ENCODE results near the gene ABCB8.

ABCB8 gene

DNA sequence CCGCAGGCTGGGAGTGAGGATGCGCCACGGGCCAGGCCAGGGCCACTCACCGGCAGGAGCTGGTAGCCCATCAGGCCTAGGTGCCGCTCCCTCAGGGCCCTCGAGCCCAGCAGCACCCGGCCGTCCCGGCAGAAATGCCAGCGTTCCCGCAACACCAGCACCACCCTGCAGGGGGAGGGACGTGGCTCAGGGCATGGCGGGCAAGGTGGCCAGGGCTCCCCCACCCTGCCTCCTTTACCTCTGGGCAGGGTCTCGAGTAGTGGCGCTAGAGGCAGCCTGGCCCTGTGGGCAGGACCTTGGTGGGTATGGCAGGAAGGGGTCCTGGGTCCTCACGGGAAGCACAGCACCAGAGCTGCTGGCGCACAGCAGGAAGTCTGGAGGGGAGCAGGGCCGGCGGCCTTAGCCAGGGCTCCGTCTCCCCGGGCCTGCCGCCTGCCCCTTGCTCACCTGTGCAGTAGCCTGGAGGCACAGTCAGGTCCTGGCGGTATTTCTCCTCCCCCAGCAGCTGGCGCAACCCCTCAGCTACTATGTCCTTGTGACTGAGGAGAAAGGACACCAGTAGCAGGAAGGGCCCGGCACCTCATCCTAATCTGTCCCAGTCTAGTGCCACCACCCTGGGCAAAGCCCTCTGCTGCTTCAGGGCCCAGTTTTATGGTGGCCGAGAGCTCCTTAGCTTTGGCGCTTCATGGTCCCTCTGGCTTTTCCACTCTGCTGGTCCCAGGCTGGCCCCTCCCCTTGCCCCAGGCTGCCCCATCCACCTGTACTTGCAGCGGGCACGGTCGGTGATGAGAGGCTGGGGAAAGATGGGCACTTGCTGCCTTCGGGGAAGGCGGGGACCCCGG, 48.8 kb downstream of the ABCB8 start:
- DNase-seq = no peak

DNA sequence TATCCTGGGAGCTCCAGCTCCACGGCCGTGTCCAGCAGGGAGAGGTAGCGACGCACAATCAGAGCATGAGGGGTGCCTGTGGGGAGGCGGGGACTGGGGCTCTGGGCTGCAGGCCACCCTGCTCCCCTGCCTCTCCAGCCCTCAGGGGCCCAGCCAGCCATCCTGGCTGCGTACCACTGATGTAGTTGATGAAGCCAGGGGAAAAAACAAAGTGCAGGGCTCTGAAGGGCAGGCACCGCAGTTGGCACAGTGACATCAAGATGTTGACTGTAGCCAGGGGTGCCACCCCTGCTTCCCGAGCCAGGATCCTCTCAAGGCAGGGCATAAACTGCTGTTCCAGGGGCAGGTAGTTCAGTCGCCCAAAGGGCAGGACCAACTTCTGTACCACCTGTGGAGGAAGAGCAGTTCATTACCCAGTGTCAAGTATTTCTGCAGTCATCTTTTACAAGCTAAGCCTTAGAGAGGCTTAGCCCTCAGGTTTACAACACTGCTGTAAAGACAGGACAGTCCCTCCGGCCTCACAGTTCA, 49.5 kb downstream of the ABCB8 start:
- no peak for DNase-seq

DNA sequence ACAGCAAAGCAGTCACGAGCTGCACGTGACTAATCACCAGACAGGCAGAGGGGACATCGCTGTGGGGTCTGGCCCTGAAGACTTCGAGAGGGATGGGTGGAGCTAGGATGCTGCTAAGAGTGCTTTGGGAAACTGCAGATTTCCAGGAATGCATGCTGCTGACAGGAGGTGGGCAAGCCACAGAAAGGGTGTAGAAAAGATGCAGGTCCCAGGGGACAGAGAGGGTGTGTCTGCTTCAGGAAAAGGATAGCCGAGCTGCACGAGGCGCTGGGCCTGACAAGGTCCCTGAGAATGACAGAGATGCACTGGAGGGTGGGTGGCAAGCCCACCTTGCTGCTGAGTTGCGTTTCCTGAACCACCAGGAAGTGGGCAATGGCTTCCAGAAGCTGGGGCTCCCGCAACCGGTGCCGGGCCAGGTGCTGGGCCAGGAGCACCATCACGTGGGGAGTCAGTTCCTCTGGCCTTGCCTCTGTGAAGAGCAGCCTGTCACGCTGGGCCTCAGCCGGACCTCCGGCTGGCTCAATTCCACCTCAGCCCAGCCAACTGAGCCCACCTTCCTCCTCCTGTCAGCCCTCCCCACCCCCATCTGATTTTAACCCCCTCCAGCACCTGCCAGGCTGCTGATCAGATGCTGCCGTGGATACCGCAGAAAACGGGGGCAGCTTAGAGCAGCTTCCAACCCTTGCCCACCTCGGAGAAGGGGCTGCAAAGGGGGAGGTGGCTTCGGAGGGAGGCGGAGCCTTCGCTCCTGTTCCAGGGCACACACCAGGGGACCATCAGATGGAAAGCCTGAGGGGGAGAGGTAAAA, 50.2 kb downstream of the ABCB8 start:
- DNase-seq = no peak

DNA sequence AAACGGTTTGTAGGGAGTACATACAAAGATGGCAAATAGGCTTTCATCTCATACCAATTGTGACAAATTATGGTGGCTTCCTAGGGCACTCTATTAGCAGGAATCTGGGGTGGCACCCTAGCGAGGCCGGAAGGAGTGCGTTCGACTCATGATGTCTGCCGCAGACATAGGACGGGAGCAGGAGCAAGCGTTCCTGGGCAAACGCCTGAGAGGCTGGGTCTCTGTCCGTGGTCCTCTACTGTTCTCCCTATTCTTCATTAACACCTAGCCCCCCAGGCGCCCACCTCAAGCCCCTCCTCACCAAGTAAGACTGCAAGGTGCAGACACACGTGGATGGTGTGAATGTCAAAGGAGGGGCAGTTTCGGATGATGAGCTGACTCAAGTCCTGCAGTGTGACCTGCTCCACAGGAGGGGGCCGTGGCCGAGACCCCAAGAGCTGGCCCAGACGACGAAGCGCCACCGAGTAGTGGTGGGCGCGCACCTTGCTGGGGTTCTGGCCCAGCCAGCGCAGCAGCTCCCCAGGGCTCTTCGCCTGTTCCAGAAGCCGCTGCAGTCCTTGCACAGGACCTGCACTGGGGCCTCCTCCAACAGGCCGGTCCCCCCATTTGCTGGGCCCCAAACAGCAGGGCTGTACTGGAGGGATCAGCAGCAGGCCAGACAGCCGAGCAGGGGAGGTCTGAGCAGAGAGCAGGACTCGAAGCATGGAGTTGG, 51.1 kb downstream of the ABCB8 start:
- no peak for DNase-seq

DNA sequence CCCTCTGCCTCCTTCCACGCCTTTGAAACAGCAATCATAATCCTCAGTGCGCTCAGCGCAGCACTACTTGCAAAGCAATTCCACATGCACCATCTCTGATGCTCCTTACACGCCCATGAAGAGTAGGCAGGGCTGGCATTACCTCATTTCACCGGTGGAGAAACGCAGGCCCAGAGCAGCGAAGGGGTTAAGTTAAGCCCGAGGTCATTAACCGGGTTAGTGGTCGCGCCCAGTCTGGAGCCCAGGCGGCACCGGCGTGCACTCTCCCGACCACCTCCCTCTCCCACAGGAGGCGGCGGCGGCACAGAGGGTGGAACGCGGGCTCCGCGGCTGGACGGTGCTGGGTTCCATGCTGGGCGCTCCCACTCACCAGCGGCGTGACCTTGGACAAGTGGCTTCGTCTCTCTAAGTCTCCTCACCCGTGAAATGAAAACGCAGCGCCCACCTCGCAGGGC, 51.8 kb downstream of the ABCB8 start:
- peak; percentile 14 for DNase-seq

DNA sequence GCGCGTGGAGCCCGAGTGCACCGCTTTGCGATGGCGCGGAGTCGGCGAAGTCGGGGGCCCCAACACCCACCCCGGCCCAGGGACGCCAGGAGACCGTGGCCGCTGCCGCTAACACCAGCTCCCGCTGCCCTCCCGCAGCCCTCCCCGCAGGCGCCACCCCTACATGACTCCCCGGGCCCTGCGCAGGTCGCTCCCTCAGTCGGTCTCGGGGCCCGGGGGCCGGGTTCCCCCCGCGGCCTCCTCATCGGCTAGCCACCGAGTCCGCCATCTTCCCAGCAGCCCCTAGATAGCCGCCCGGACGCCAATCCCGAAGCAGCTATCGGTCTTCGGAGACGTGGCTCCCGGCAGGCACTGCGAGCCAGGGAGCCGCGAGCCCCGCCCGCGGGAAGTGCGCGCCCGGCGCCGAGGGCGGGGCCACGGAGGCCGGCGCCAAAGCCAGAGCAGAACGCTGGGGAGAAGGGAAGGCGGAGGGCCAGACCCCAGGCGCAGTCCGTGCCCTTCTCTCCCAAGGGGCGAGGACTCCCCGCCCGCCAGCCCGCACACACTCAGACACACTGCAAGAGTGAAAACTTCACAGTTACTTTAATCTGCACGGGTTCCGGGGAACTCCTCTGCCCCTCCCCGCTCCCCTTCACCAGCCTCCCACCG, 52.4 kb downstream of the ABCB8 start, which contains the start of gene FASTK:
Gene FASTK (minus strand): TSS at position 288 of the 648 bp plus-strand sequence. CDS start 43 bp downstream, at position 245.
- peak; percentile 81 for DNase-seq

DNA sequence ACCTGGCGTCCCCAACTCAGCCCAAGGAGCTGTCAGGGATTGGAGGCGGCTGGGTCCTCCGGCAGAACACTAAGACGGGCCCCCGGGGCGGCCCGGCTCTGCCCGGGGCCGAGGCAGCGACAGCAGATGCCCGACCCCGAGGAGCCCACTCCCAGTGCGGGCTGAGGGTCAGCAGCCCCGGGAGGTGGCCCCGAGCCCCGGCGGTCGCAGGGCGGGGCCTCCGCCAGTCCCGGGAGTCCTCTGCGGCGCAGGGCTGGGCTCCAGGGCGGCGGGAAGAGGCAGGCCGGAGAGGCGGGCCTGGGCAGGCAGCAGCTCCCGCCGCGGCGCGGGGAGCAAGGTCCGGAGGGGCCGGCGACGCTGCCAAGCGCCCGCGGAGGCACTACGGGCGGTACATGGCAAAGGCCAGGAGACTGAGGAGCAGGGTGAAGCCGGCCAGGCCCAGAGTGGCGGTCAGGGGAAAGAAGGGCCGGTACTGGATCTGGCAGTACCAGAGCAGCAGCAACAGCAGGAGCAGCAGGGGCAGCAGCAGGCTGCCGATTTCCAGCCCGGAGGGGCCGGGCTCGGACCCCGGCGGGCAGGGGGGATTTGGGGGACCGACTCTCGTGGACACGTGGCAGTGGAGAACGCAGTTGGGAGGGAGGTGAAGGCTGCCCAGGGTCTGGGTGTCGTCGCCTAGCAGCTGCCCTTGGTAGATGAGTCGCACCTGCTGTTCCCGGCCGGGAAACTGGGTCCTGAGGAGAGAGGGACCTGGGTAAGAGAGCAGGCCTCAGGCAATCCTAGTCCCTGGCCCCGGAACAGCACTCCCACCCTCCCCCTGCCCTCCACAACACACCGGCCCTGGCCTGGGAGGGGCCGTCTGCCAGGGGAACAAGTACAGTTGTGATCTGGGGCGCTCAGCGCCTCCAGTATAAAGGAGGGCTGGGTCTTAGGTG, 53.2 kb downstream of the ABCB8 start:
- no peak for DNase-seq

DNA sequence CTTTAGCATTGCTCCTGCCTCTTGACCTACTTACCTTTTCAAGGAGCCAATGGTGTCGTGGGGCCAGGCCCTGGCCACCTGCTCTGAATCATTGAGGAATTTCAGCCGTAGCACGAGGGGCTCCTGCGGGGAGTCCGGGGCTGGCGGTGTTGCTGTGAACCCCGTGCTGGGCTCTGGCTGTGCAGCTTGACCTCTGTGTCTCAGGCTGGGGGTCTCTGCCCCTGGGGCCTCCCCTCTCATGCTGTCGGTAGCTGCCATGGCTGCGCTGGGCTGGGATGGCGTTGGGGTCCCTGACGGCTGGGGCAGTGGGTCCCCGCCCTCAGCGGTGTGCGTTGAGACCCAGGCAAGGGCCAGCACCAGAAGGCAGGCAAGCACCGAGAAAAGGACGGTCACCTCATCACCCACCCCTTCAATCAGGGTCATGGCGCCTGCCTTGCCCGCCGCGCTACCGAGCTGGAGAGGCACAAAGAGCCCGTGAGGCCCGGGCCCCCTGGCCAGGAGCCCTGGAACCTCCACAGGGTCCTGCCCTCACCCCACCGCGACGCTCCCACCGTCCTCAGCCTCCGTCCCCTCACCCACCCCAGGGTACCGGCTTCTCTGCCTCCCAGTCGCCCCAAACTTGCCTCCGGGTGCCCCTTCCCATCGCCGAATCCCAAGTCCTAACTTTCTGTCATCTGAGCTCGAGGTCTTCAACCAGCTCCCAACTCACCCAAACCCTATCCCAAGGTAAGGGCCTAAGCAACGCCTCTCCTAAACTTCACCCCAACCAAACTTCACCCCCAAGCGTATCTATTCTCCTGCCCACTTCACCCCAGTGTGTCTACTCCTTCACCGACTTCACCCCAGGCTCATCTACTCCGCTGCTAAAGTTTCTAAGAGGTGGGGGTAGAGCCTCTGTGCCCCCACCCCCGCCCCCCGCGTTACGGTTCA, 54.2 kb downstream of the ABCB8 start:
- DNase-seq = no peak

DNA sequence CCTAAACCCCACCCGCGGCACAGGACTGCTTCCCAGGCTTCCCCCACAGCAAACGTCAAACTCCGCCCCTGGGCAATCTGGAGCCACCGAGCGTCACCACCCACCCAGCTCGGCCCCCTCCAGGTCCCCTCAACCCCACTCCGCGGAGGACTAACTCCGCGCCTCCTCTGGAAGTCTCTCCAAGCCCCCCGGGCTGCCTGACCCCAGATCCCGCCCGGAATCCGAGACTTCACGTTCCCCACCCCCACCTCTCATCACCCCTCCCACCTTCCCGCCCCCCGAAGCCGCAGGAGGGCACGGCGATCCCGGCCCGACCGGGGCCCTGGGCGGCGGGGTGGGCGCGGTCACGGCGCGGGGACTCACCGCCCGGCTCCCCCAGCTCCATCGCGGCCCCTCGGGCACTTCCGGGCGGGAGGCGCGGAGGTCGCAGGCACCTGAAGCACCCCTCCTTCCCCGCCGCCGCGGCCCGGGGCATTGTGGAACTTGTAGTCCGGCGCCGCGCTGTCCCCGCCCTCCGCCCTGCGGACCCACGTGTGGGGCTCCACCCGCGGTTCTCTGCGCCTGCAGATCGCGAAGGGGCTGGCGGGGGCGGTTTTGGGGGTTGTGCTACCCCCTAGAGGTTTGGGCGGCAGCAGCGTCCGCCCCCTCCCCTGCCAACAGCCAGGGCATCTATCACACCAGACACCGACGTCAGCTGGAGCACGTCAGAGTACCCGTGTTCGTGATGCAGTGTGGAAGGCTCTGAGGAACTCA, 55.0 kb downstream of the ABCB8 start, which contains the start of gene TMUB1:
Gene TMUB1 (minus strand): TSS at position 423 of the 753 bp plus-strand sequence. CDS start 930 bp downstream, outside the sequence.
- DNase-seq = peak; percentile 52

DNA sequence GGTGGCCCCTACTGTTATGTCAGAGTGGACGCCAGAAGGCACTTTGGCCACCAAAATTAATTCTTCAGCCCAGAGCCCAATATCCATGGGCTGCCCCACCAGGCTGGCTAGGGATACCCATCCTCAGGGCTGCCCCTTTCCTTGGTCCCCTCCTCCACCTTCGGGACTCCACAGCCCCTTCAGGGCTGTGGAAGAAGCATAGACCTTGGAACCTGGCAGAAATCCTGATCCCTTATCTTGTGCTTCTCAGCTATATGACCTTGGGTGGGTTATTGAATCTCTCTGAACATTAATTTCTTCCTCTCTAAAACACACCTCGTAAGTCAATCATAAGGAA, 55.5 kb downstream of the ABCB8 start:
- DNase-seq = no peak

DNA sequence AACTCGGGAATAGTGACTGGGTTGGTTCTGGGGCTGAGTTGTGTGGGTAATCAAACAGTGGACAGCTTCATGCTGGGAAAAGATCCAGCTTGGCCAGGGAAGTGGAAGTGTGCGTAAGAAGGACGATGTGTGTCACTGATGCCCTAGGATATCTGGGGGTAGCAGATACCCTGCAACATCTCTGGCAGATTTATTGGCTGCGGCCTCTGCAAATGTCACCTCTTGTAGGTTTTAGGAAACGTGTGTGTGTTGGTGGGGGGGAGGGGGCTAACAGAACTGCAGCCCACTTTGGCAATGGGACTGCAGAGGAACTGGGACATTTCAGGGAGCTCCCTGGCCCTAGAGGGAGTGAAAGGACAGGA, 57.1 kb downstream of the ABCB8 start:
- no peak for DNase-seq

DNA sequence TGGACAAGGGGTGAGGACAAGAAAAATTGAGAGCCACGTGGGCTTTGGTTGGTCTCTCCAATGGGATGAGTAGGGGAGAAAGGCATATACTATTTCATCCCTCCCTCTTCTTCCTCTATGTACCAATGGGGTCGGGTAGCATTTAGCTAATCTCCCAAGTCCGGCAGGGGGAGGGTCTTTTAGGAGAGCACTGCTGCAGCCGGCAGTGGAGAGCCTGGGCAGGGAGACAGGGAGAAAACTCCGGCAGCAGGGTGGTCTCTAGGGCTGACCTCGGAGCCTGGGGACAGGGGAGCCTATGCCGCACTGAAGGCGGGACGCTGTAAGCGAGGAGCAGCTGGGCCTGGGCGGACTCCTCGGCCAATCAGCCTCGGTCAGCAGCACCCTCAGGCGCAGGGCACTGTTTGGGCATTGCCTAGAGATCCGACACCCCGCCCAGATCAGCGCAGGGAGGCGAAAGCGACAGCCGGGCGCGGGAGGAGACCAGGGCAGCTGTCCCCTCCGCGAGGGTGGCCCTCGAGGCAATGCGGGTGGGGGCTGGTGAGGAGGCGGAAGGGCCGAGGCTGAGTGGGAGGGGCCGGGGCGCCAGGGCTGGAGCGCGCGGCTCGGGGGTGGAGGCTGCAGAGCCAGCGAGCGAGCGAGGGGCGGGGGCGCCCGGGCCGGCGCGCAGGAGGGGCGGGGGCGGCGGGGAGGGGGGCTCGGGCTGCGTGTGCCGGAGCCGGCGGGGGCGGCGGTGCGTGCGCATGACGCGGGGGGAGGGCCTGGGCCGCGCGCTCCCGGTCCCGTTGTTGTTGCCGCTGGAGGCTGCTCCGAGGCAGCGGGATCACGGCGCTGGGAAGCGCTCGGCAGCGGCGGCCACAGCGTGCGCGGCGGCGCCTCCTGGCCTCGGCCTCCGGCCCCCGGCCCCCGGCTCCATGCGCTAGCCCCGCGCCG, 57.7 kb downstream of the ABCB8 start, which contains the start of gene AGAP3:
Gene AGAP3 (plus strand): TSS at position 785 of the 930 bp plus-strand sequence. CDS start 267 bp downstream, outside the sequence.
- DNase-seq = peak; percentile 52

DNA sequence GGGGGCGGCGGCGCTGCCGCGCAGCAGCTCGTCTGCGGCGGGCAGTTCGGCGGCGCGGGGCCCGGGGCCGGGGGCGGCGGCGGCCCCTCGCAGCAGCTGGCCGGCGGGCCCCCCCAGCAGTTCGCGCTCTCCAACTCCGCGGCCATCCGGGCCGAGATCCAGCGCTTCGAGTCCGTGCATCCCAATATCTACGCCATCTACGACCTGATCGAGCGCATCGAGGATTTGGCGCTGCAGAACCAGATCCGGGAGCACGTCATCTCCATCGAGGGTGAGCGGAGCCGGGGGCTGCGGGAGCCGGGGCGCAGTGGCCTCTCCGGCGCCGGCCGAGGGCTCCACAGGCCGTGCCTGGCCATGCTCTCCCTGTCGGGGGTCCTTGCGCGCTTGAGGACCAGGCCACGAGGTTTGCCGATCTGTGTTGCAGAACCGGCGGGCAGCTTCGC, 58.6 kb downstream of the ABCB8 start:
- DNase-seq = peak; percentile 11

DNA sequence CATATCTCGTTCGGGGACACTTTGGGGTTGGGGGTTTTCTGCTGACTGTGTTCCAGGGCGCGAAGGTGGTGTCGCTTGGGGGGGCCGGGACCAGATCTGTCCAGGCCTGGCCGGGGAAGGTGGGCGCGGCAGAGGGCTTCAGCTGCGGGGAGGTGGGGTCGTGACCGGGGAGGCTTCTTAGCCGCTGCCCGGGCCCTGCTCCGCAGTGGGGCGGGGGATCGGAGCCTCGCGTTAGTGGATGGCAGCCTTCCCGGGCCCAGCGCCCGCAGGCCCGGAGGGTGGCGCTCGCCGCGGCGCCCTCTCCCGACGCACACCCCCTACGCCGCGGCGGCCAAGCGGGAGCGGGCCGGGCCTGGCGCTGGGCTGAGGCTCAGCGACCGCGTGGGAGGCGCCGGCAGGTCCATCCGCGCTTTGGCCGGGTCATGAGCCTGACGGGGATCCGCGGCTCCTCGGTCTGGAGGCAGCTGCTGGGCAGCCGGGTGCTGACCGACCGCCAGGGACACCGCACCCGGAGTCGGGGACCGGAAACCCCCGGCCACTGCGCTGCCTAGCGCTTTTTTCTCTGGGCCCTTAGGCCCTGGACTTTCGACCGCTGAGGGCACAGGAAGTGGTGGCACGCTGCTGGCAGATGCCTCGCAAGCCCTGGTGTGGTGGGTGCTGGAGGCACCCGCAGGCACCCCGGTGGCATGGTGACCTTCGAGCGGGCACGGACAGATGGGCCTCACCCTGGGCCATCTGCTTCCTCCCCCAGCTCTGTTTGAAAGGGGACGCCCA, 59.2 kb downstream of the ABCB8 start:
- peak; percentile 37 for DNase-seq

DNA sequence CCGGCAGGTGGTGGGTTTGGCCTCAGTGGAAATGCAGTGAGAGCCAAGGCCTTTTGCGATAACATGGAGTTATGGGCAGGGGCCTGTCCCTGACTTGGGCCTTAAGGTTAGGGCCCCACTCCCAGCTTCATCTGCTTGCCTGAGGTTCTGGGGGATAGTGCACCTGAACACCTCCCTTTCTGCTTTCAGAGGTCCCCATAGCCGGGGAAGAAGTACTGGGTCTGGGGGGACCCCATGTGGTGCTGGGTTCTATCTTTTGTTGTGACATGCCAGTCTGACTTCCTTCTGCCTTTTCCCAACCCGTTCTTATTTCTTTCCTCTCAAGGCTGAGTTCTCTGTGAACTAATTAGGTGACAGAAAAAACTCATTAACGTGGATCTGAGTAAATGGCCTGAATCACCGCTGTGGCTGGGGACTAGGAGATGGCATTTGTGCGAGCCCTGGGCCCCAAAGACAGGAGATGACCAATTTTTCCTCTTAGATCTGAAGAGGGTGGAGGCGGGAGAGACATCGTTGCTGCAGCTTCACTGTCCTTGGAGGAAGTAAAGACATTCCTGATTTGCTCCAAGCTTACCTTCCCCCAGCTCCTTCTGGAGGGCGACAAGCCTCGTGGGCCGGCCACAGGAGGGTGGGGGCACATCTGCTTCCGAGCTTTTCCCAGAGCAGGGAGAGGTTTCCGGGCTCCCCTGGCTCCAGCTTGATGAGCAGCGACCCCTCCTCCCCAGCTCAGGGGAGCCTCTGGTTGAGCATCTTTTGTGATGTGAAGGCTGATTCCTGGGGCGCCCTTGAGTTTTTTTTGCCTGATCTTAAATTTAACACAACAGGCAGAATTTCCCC, 60.0 kb downstream of the ABCB8 start:
- no peak for DNase-seq
